OCI-LY1 (cell line): ENCODE results near the gene ITCH.
"Not testable (repeated sequence)": the region's sequence is repeated elsewhere in the genome, so short reads cannot be mapped to it uniquely, and the experiment has no call there.

ENCODE experiments used
- CTCF ChIP-seq: fragments of 200-600 bp; sonication (generic), shearing (Covaris generic); IDR thresholded peaks from 2 replicates; pipeline ENCODE4 v1.5.1; 2017; ENCODE audit warnings: mild to moderate bottlenecking, antibody characterized with exemption, low read length, moderate library complexity, mixed read lengths
- EZH2 ChIP-seq: fragments of 200-600 bp; sonication (generic), shearing (Covaris generic); IDR thresholded peaks from 2 replicates; pipeline ENCODE4 v1.8.0; 2017; ENCODE audit warnings: borderline replicate concordance, mixed run types, mild to moderate bottlenecking, antibody characterized with exemption, low read length, moderate library complexity, mixed read lengths

GRCh38 chr20:34405942-34406341, 42.9 kb downstream of the ITCH start:
- not testable (repeated sequence) for TF ChIP-seq CTCF, EZH2
